Muscle layer of duodenum (tissue), 2 donors: ENCODE data around the gene GNB1L.

ENCODE experiments used
- H3K27ac ChIP-seq: one replicate; pipeline ENCODE4 v1.7.0; 2013; ENCODE audit warnings: mild to moderate bottlenecking, low read length
- H3K27me3 ChIP-seq: one replicate; pipeline ENCODE4 v1.7.0; 2013; ENCODE audit warnings: low read depth, mild to moderate bottlenecking, control low read depth, low read length
- H3K36me3 ChIP-seq, 2 donors: one replicate each; pipeline ENCODE4 v1.7.0; 2013; ENCODE audit warnings: low read length in 2 of 2, control low read depth in 1 of 2, mild to moderate bottlenecking in 1 of 2; ENCODE audit not compliant: insufficient read depth in 2 of 2, control insufficient read depth in 1 of 2
- H3K4me1 ChIP-seq, 2 donors: one replicate each; pipeline ENCODE4 v1.7.0; 2013; ENCODE audit warnings: low read length in 2 of 2, mild to moderate bottlenecking in 2 of 2, control low read depth in 1 of 2, moderate library complexity in 1 of 2; ENCODE audit not compliant: insufficient read depth in 2 of 2, control insufficient read depth in 1 of 2
- H3K4me3 ChIP-seq, 2 donors: one replicate each; pipeline ENCODE4 v1.7.0; 2013; ENCODE audit warnings: low read length in 2 of 2, low read depth in 1 of 2, mild to moderate bottlenecking in 1 of 2
- H3K9me3 ChIP-seq, 2 donors: one replicate each; pipeline ENCODE4 v1.7.0; 2013; ENCODE audit warnings: low read length in 2 of 2, control low read depth in 1 of 2, mild to moderate bottlenecking in 1 of 2; ENCODE audit not compliant: control insufficient read depth in 1 of 2
- donor health status: healthy.

Gene GNB1L

GRCh38 chr22:19854778-19855503 is at the start of gene GNB1L, which contains the start of gene RTL10:
TSS of gene GNB1L (minus strand) at chr22:19854874. CDS start at chr22:19821355, 33,519 bp downstream.
TSS of gene RTL10 (minus strand) at chr22:19854874. CDS start at chr22:19852261, 2,613 bp downstream.
- Histone ChIP-seq H3K9me3 (no peaks in the 10 kb centered on the region), H3K4me3 (peak within 1 kb of the TSS; percentile 89 to 96), H3K36me3 (peaks cover 15 to 29% of the 10 kb centered on the region in 2 donors), H3K27ac (peak within 1 kb of the TSS; percentile 88), H3K27me3 (no peaks in the 10 kb centered on the region), H3K4me1 (peaks cover 20 to 26% of the 10 kb centered on the region in 2 donors)

- no peaks in the 10 kb centered on the region for H3K27me3 ChIP-seq
- H3K9me3 ChIP-seq: no peaks in the 10 kb centered on the region
- H3K36me3 ChIP-seq: peaks cover 0 to 31% of the 10 kb centered on the region in 2 donors
- H3K4me3 ChIP-seq: no peak overlapping the region
- no peaks in the 10 kb centered on the region for H3K4me1 ChIP-seq
- no peak overlapping the region for H3K27ac ChIP-seq
Measured at GRCh38 chr22:19904174-19904856, 49.6 kb upstream of the GNB1L start.

- peaks cover 6 to 38% of the 10 kb centered on the region in 2 donors for H3K36me3 ChIP-seq
- H3K9me3 ChIP-seq: no peaks in the 10 kb centered on the region
- H3K4me1 ChIP-seq: no peaks in the 10 kb centered on the region
- H3K4me3 ChIP-seq: no peak overlapping the region
- no peak overlapping the region for H3K27ac ChIP-seq
- H3K27me3 ChIP-seq: no peaks in the 10 kb centered on the region
Measured at GRCh38 chr22:19903513-19903912, 48.8 kb upstream of the GNB1L start.

- Histone ChIP-seq H3K27me3 (no peaks in the 10 kb centered on the region), H3K36me3 (peaks cover 6 to 43% of the 10 kb centered on the region in 2 donors), H3K4me3 (no peak overlapping the region), H3K4me1 (no peaks in the 10 kb centered on the region), H3K27ac (no peak overlapping the region), H3K9me3 (no peaks in the 10 kb centered on the region)
Measured at GRCh38 chr22:19903031-19903430, 48.4 kb upstream of the GNB1L start.

- no peak overlapping the region for H3K4me3 ChIP-seq
- H3K36me3 ChIP-seq: peaks cover 6 to 49% of the 10 kb centered on the region in 2 donors
- H3K27me3 ChIP-seq: no peaks in the 10 kb centered on the region
- H3K9me3 ChIP-seq: no peaks in the 10 kb centered on the region
- H3K4me1 ChIP-seq: no peaks in the 10 kb centered on the region
- H3K27ac ChIP-seq: no peak overlapping the region
Measured at GRCh38 chr22:19902245-19902715, 47.6 kb upstream of the GNB1L start.

DNA sequence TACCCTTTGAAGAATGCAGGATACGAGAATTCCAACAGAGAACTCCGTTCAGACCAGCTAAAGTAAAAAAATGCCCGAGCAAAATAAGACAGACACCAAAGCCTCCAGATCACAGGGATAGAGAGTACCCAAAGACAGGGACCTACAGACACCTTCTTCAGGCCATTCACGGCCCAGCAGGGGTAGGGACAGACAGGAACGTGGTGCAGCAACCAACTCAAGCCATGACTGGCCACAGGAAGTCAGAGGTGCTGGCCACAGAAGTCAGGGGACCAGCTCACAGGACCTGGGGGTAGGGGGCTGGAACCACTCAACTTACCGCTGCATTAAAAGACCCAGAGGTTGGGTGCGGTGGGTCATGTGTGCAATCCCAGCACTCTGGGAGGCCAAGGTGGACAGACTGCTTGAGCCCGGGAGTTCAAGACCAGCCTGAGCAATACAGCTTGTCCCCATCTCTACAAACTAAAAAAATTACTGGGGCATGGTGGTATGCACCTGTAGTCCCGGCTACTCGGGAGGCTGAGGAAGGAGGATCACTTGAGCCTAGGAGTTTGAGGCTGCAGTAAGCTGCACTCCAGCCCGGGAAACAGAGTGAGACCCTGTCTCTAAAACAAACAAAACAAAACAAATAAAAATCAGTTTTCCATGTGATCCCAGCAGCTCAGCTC is 47.0 kb upstream of the GNB1L start:
- Histone ChIP-seq H3K27me3 (no peaks in the 10 kb centered on the region), H3K27ac (no peak overlapping the region), H3K4me3 (no peak overlapping the region), H3K9me3 (no peaks in the 10 kb centered on the region), H3K4me1 (no peaks in the 10 kb centered on the region), H3K36me3 (peaks cover 6 to 55% of the 10 kb centered on the region in 2 donors)

DNA sequence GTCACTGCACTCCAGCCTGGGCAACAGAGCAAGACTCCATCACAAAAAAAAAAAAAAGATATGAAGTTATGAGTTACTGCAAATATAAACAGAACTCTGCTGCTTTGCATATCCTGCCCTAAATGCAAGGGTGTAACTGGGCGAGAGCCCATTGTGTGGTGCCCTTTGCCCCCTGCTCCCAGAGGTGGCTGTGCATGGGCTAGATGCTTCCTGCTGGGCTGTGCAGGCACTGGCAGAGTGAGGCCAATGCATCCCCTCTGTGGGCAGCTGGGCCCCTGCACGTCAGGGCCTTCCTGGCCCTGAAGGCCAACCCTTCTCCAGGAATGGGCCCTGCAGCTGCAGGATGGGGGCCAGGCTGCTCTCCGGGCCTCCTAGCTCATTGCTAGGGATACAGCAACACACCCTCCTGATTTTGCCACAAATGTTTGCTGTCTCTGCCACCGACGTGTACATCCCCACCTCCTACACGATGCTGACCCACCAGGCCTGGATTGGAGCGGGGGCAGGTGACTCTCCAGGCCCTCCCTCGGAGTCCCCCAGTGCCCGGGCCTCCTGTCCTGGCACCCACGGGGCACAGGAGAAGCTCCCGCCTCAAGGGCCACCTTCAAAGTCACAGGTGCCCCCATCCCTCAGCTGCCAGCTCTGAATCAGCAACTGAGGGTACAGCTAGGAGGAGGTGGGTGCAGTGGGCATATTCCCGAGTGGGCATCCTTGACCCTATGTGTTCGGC is 46.2 kb upstream of the GNB1L start:
- Histone ChIP-seq H3K9me3 (no peaks in the 10 kb centered on the region), H3K4me3 (no peak overlapping the region), H3K27me3 (no peaks in the 10 kb centered on the region), H3K36me3 (peaks cover 6 to 49% of the 10 kb centered on the region in 2 donors), H3K27ac (no peak overlapping the region), H3K4me1 (no peaks in the 10 kb centered on the region)

DNA sequence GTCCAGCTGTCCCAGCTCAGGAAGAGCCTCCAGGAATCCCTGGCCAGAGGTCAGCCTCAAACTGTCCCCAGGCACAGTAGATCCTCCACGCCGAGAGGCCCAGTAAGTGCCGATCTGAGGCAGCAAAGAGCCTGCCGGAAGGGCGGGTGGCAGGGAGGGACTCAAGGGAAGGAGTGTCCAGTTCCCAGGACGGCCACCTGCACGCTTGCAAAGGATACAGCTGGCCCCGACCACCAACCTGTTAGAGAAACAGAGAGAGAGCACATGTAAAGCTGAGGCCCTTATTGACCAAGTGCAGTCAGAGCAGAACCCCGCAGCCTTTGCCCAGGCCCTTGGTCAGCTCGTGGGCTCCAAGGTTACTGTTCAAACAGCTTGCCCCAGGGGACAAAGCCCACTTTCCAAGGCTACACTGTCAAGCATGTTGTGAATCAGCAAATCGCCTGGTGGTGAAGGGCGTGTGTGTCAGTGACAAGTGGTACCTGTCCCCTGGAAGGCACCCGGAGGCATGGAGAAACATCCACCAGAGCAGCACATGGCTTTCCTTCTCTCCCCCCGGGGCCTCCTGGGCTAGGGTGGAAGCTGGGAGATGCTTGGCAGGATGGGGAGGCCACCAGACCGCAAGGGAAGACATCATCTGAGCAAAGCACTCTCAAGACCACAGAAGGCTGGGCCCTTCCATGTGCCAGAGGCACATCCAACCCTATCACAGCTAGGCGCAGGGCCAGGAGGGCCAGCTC is 44.3 kb upstream of the GNB1L start:
- Histone ChIP-seq H3K36me3 (peaks cover 13 to 62% of the 10 kb centered on the region in 2 donors), H3K27me3 (no peaks in the 10 kb centered on the region), H3K4me3 (no peak overlapping the region), H3K4me1 (no peaks in the 10 kb centered on the region), H3K9me3 (no peaks in the 10 kb centered on the region), H3K27ac (no peak overlapping the region)

- H3K4me1 ChIP-seq: no peaks in the 10 kb centered on the region
- peaks cover 22 to 65% of the 10 kb centered on the region in 2 donors for H3K36me3 ChIP-seq
- H3K27me3 ChIP-seq: no peaks in the 10 kb centered on the region
- no peak overlapping the region for H3K27ac ChIP-seq
- H3K4me3 ChIP-seq: no peak overlapping the region
- no peaks in the 10 kb centered on the region for H3K9me3 ChIP-seq
Measured at GRCh38 chr22:19898145-19898544, 43.5 kb upstream of the GNB1L start.

- Histone ChIP-seq H3K4me1 (peaks cover 0 to under 1% of the 10 kb centered on the region in 2 donors), H3K36me3 (peaks cover 26 to 69% of the 10 kb centered on the region in 2 donors), H3K4me3 (no peak overlapping the region), H3K27me3 (no peaks in the 10 kb centered on the region), H3K27ac (no peak overlapping the region), H3K9me3 (no peaks in the 10 kb centered on the region)
Measured at GRCh38 chr22:19897726-19898125, 43.1 kb upstream of the GNB1L start.
